KG1 (cell line): ENCODE results near the gene ELL2.
"Not testable (repeated sequence)": the region's sequence is repeated elsewhere in the genome, so short reads cannot be mapped to it uniquely, and the experiment has no call there.

ENCODE experiments used
- DNase-seq: peaks from one replicate; lab custom pipeline; 2025; lab: John Stamatoyannopoulos, UW

ELL2 gene

DNA sequence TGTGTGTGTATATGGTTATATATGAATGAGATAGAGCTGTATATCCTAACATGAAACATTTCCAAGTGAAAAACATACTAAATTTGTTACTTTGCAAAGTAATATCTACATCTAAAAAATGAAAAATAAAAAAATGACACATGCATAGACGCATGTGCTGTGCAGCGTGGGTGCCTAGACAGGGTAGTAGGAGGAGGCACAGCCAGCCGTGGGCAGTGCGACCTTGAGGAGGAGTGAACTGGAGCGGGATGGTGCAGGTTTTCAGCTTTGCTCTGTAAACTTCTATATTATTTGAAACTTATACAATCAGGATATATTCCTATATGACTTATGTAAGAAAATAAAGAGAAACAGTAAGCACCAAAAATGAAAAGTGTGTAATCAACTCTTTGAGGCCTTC, 124.2 kb downstream of the ELL2 start:
- DNase-seq = no peak

- not testable (repeated sequence) for DNase-seq
Measured at GRCh38 chr5:95836971-95837370, 124.7 kb downstream of the ELL2 start.

- DNase-seq = no peak
Measured at GRCh38 chr5:95836544-95836943, 125.1 kb downstream of the ELL2 start.

- DNase-seq = no peak
Measured at GRCh38 chr5:95835682-95836385, 125.8 kb downstream of the ELL2 start.
